22Rv1 (cell line): ENCODE measurements around the gene ZNF772.

Experiments used
- ZFX ChIP-seq: fragments of 450-650 bp; IDR thresholded peaks from 2 replicates; pipeline ENCODE4 v1.6.1; 2017; ENCODE audit warnings: antibody characterized with exemption, borderline replicate concordance
- TF ChIP-seq, protein P1 (sequence below): fragments of 450-650 bp; IDR thresholded peaks from 2 replicates; pipeline ENCODE4 v1.5.1; 2017; ENCODE audit warnings: mild to moderate bottlenecking

DNA sequence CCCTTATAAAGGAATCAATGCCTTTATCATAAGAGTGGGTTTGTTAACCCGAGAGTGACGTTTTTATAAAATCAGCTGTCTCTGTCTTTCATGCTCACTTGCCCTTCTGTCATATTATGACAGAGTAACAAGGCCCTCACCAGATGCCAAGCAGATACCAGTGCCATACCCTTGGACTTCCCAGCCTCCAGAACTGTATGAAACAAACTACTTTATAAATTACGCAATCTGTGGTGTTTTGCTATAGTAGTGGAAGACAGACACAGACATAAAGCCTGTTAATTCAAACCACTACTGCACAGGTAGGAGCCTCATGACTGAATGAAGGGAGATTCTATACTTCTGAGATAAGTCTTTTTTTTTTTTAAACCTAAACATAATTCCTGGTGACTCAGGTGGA lies 25.1 kb downstream of the ZNF772 start:
- TF ChIP-seq, protein P1, sequence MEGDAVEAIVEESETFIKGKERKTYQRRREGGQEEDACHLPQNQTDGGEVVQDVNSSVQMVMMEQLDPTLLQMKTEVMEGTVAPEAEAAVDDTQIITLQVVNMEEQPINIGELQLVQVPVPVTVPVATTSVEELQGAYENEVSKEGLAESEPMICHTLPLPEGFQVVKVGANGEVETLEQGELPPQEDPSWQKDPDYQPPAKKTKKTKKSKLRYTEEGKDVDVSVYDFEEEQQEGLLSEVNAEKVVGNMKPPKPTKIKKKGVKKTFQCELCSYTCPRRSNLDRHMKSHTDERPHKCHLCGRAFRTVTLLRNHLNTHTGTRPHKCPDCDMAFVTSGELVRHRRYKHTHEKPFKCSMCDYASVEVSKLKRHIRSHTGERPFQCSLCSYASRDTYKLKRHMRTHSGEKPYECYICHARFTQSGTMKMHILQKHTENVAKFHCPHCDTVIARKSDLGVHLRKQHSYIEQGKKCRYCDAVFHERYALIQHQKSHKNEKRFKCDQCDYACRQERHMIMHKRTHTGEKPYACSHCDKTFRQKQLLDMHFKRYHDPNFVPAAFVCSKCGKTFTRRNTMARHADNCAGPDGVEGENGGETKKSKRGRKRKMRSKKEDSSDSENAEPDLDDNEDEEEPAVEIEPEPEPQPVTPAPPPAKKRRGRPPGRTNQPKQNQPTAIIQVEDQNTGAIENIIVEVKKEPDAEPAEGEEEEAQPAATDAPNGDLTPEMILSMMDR, result no peak
- TF ChIP-seq ZFX, result no peak
